ENCODE results near the gene PABPN1.

The PABPN1 gene

DNA sequence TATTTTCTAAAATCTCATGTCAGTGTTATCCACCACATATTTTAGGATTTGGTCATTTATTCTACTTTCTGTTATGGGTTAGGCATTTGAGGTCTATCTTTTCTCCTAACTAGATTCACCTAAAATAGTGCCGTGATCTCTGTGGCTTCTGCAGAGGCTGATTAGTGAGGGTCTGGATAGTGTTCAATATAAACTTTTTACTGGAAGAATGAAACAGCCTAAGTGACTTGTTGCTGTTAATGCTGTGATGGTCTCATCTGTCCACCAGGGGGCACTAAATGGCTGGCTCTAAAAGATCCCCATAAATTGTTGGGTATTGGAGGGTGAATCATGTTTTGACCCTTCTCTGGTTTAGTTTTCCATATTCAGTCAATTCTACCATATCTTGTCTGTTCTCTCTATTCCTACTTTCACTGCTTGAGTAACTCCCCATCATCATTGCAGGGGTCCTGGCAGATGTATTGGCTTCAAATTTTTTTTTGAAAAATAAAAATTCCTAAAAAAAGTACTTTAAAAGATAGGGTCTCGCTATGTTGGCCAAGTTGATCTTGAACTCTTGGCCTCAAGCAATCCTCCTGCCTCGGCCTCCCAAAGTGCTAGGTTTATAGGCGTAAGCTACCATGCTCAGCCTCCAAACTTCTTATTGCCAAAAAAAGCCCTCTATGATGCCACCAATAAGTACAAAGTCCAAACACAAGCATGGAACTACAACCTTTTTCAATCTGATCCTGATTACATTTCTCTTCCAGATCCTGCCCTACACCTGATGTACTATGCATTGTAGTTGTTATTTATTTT lies 6.9 kb downstream of the PABPN1 start:
- DNase-seq, result peak; percentile 78

DNA sequence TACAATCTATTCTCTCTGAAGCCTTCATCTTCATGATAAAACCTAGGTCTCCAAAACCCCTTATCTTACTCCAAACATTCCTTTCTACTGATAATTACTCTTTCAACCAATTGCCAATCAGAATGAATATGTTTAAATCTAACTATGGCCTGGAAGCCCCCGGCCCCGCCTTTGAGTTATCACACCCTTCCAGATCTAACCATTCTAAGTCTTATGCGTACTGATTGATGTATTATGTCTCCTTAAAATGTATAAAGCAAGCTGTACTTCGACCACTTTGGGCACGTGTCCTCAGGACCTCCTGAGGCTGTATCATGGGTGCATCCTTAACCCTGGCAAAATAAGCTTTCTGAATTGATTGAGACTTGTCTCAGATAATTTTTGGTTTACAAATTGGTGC lies 14.4 kb downstream of the PABPN1 start:
- no peak for DNase-seq

DNA sequence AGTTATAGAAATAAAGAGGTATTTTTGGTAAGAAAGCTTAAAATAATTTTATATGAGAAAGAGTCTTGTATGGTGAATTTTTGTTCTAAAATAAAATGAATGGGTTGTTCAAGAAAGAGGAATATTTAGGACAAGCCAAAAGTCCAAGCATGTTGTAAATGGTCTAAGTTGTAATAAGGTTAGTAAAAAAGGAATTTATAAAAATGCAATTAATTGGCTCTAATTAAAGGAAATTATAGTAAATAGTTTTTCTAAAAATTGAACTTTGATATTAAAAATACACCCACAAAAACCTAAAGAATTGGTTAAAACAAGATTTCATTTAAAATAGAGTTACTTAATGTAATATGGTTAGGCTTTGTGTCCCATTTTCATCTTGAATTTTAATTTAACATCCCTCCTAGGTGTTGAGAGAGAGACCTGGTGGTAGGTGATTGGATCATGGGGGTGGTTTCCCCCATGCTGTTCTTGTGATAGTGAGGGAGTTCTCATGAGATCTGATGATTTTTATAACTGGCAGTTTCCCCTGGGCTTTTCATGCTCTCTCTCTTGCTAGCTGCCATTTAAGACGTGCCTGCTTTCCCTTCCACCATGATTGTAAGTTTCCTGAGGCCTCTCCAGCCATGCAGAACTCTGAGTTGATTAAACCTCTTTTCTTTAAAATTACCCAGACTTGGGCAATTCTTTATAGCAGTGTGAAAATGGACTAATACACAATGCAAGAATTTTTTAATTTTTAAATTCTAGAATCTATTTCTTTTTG lies 18.4 kb downstream of the PABPN1 start:
- DNase-seq, result no peak

DNA sequence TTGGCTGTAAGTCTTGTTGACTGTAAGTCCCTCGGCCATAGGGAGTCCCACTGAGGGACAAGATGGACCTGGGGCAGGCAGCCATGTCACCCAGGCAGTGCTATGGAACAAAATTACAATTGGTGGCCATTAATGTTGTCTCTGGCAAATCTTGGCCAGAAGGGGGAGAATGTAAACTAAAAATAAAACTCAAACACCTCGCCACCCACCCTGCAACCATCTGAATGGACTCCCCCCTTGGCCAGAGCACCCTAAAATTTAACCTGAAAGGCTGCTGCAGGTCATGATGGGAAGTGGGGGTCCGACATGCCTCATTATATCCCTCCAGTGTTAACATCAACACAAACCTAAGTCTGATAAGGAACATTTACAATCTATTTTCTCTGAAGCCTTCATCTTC lies 23.2 kb downstream of the PABPN1 start:
- DNase-seq, result no peak

DNA sequence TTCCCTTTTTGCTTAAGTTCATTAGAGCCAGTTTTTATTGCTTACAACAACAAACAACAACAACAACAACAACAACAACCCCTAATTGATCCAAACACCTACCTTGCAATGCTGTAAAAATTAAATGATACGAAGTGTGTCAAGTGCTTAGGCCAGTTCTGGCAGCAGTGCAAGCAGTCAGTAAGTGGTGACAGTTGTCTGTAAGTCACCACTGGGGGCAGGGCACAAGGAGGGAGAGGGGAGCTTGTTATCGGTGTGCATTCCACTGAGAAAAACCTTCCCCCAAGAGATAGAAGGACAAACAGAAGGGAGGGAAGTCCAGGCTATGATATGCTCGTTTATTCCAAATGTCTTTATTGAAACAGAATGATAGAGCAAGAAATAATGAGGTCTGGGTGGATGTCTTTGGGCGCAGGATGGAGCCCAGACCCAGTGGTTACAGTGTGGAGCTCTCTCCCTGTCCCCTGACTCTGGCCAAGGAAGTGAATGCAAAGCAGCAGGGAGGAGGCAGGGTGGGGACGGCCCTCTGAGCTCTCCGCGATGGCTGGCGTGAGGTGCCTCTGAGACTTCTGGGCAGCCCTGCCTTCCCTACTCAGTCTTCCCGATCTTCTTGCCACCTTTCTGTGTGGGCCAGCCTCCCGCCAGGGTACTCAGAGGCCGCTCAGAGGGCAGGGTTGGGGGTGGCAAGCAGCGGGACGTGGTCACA lies 24.9 kb downstream of the PABPN1 start:
- no peak for DNase-seq

DNA sequence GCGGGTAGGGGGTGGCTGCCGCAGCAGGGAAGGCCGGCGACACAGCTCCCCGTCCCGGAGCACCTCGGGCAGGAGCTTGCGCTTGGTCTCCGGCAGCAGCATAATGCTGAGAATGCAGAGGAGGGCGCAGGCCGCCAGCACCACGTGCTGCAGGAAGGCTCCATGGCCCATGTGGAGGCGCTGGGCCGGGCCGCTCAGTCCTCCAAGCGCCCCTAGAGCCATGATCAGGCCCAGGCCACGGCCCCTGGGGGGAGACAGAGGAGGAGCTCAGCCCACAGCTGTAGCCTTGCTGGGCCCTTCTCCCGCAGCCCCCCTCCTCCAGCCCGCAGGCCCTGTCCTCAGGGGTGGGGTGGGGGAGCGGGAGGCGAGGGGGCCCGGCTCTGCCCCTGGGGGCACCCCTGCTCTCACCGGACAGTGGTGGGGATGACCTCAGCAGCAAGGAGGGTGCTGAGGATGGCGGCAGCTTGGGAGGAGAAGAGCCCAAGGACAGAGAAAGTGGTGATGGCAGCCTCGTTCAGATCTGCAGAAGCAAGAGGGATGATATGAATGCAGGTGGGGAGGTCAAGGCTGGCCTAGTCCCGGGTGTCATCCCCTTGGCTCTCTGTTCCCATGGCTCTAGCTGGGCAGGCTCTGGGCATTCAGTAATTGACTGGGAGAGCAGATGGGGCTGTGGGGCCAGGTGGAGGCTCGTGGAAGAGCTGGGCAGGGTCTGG lies 25.6 kb downstream of the PABPN1 start:
- no peak for DNase-seq

DNA sequence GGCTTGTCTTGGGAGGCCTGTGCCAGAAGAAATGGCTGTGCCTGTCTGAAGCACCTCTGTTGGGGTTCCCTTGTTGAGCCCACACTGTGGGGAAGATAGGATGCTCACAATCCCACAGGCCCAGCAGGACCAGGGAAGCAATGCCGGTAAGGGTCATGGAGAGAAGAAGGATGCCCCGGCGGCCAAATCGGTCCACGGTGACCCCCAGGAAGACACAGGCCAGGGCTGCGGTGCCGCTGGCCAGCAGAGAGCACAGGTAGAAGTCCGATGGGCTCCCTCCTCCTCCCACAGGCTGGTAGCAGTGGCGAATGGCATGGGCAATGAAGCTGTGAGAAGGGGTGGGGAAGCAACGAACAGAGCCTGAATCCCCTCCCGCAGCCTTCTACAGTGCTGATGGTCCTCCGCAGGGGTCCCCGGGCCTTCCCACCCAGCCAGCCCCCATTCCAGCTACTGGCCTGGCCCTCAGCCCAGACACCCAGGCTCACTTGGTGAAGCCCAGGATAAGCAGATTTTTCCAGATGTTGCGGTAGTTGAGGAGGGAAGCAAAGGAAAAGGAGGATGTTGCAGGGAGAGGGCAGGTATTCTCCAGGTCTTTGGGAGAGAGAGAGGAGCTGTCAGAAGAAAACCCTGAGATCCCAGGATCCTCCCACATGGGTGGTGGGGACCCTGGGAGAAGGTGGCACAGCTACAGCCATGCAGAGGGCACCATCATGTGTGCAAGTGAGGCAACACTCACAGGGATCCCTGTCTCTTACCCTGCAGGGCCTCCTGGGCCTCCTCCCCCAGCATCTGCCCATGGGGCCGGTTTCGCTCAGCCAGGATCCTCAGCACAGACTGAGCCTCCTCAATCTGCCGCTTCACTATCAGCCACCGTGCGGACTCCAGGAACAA lies 26.4 kb downstream of the PABPN1 start:
- DNase-seq, result no peak

DNA sequence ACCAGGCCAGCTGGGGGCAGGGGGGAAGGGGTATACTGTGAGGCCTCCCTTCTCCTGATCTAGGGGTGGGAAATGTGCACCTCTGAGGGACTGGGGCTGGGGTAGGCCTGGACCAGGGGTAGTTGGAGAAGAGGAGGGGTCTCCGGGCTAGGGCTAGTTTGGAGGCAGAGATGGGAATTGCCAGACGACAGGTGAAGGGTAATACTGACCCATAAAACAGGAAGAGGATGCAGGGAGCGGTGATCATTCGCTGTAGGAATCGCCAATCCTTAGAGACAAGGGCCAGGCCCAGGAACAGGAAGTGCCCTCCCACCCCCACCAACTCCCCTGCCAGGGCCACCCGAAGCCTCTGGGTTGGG lies 27.0 kb downstream of the PABPN1 start:
- no peak for DNase-seq

DNA sequence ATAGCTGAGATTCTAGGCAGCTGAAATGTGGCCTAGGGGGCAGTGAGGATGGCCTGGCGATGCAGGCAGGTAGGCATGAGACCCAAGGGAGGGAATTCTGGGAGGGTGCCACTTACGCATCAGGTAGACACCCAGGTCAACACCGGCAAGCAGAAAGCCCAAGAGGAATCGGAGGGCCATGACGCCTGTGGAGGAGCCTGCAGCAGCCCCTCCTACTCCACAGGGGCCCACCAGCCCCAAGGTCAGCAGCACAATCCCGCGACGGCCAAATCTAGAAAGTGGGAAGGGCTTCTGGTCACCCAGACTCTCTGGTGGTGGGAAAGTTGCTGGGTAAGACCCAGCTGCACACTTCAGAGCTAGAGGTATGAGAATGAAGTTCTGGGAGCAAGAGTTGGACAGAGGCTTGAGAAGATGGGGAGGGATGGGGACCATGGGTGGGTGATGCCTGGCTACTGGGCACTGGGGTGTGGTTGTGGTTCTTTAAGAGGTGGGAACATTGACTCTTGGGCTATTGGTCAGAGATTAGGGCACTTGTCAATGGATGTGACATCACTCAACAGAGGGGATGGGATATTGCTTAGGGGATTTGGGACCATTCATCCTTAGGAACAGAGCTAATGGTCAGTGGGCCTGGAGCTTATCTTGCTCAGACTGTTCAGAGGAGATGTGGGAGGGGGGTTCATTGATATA lies 28.0 kb downstream of the PABPN1 start:
- no peak for DNase-seq

DNA sequence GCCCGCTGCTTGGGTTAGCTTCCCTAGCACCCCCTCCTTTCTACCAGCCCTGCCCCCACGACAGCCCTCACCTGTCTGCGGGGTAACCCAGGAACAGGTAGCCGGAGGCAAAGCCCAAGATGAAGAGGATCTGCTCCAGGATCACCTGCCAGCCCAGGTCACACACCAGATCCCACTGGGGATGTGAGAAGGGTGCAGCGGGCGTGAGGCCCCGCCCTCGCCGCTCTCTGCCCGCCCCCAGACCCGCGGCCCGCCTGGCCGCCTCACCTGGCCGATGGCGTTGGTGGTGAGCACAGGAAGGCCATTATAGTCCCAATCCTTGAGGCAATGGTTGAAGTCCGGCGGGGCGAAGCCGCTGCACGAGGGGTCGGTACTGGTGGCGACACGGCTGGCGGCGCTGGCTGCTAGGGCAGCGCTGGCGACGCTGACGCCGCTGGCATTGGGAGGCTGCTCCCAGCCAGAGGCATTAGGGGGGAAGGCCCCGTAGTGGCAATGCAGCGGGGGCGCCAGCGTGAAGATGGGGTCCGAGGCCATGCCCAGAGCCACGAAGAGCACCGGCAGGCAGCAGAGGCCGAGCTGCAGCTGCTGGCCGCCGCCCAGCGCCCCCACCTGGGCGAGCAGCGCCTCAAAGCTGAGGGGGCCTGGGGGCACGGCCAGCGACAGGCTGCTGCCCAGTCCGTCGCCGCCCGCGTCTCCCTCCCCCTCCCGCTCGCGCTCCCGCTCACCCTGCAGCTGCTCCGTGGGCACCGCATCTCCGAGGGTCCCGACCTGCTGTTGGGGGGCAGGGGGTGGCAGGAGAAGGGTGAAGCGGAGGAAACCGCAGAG lies 30.6 kb downstream of the PABPN1 start:
- no peak for DNase-seq

DNA sequence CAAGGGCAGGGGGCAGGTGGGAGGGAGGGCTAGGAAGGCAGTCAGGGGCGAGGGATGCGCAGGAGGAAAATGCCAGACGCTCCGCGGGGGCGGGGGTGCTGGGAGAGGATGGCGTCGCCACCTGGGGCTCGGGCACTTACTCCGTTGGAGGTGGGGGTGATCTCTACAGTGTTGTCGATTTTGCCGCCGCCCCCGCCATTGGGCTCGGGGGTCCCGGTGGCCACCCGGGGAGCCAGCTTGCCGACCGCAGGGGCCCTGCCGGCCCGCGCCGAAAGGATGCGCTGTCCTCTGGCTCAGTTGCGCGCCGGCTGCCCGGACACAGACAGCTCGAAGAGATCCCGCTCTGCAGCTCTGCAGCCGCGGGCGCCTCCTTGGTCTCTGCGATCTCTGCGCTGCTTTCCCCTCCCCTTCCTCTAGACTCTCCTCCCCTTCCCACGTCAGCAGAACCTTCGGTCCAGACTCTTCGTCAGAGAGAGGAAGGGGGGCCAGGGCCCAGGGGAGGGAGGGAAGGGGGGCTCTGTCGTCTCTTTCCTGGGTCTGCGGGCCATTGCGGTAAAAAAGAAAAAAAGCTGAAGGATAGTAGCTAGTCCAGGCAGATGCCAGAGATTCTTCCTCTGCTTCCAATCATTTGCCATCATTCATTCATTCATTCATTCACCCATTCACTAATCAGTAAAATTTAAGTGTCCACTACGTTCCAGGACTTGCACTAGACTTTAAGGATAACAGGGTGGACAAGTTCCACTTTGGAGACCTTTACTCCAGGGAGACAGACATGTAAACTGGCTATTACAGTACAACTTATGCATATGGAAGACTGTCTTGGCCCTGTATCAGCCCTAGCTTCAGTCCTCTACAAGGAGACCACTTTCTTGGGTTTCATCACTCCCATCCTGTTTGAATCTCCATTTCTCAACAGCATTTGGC lies 31.5 kb downstream of the PABPN1 start, which contains the start of gene SLC22A17:
Gene SLC22A17 (minus strand): TSS at position 382 of the 927 bp plus-strand sequence.
- peak; percentile 27 for DNase-seq

DNA sequence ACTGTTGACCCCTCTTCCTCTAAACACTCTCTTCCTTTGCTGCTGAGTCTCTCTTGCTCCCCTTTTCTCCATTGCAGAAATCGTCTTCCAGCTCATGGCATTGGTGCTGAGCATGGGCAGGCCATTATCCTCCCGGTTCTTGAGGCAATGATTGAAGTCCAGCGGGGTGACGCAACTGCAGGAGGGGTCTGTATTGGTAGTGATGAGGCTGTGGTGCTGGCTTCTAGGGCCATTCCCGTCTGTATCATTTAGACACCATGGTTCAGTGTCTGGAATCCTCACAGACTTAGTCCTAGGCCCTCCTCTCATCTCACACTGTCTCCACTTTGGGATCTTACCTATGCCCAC lies 32.1 kb downstream of the PABPN1 start:
- no peak for DNase-seq

DNA sequence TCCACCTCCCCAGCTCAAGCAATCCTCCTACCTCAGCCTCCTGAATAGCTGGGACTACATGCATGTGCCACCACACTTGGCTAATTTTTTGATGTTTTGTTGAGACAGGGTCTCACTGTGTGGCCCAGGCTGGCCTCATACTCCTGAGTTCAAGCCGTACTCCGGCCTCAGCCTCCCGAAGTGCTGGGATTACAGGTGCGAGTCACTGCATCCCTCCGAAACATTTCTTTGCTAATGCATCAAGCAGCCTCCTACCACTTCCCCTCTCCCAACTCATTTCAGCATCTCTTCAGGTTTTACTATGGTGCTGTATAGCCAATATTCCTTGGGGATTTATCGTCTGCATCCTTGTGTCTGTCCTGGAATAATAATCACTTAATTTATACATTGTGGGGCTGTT lies 33.7 kb downstream of the PABPN1 start:
- no peak for DNase-seq

DNA sequence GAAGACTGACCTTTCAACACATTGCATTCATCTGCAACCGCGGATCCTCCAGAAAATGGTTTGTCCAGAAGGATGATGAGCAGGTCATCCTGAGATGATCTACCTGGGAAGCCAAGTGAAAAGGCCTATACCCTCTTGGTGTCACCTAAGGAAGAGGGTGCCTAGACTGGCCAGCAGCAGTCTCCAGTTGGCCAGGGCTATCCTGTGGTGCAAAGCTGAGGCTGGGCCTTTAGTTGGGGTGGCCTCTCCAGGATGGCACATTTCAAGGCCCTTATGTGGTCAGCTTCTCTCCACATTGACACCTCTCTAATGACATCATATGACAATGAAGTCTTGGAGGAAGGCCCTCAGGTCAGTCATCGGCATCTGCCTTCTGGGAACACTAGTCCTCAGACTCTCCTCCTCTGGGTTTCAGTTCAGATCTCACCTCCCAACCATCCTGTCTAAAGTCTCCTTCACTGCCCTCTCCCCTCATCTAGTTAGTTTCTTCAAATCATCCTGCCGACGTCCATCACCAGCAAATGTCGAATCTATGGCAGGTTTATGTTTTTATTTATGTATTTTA lies 34.7 kb downstream of the PABPN1 start:
- no peak for DNase-seq

DNA sequence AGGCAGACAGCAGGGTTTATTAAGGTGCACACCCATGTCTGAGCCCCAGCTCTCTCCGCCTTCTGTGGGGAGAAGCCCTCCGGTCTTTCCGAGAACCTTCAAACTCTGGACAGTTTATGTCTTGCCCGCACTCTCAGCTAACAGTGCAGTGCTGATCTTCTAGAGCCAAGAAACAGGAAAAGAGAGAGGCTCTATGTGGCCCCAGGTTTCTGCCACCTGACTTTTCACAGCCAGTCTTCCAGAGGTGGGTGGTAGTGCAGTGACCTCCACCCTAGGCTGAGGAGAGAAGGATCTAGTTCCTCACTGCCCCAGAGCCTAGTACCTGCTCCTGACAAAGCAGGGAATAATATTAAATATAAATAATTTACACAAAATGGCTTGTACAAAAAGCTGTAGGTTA lies 35.4 kb downstream of the PABPN1 start:
- no peak for DNase-seq

DNA sequence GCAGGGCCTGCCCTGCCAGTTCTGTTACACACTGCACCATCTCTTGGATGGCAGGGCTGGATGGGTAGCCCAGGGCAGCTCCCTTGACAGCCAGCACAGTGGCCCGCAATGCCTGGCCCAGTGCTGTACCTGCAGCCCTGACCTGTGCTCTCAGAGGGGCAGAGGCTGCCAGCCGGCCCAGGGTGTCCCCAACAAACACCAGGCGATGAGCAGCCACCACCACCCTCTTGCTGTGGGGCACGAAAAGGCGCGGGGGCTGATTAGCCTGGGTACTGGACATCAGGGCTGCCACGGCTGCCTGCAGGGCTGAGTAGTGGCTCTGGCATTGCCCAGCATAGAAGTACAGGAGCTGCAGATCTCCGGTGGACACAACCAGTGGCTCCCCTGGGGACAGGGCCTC lies 36.0 kb downstream of the PABPN1 start:
- DNase-seq, result no peak

DNA sequence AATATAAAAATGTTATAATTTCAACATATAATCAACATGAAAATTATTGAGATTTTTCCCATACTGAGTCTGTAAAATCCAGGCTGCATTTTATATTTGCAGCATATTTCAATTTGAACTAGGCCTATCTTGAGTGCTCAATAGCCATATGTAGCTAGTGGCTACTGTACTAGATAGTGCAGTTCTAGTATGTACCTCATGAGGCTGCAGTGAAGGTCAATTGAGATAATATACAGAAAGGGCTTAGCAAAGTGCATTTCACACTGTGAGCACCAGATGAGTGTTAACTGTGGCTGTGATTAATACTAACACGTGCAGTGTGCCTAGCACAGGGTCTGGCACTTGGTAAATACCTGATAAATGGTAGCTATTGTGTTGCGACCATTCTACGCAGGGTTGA lies 36.8 kb downstream of the PABPN1 start:
- DNase-seq, result no peak

DNA sequence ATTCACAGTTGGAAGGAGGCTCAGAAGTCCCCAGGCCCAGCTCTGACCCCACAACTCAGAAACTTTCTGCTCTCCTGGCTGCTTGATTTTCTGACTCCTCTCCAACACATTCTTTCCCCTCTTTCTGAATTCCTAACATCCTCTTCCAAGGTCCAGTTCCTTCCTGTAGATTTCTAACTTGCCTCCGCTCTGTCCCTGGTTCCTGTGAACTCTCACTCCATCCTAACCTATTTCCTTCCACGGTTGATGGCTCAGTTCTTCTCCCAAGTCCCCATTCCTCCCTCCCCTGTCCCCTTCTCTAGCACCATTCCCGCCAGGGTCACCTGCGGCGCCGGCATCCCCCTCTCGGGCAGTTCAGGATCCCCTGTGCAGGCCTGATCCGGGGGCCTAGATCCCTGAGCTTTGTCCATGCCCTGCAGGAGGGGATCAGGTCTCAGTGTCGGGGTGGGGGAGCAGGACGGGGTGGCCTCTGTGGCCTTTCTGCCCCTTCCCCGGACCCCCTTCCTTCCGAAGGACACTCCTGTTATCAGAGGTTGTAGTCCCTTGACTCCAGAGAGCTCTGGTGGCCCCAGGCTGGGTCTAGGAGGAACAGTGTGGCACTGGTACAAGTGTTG lies 37.4 kb downstream of the PABPN1 start:
- no peak for DNase-seq

DNA sequence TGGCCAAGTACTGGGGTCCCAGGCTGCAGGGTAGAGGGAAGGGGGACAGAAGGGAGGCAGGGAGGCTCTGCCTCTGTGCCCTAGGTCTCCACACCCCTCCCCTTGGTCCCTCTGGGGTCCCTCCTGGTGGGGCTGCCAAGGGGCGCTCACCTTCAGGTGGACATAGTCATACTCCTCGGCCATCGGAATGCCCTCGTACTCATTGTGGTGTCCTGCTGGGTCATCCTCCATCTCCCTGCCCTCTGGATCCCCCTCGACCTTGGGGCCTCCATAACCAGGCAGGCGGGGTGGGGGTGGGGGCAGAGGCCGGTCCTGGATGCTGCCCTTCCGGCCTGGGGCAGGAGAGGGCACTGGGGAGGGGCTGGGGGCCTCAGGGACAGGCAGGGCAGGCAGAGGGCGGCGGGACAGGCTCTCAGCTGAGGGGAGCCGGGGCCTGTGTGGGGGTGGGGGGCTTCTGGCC lies 37.9 kb downstream of the PABPN1 start:
- no peak for DNase-seq

All from activated CD4-positive, alpha-beta T cell treated with anti-CD3 and anti-CD28 coated beads, Interleukin-2, amount 50 U/mL, for 16 hours (primary cell).